Nephron (organoid): ENCODE data around the gene NUAK1.
"Not testable (repeated sequence)": the region's sequence is repeated elsewhere in the genome, so short reads cannot be mapped to it uniquely, and the experiment has no call there.

Experiments used
- H3K27ac Mint-ChIP-seq, 3 experiments: 2 replicates each; pipeline ENCODE4 v1.8.0; 2020; ENCODE audit warnings: mixed read lengths in 3 of 3, mild to moderate bottlenecking in 2 of 3, moderate library complexity in 1 of 3
- H3K27me3 Mint-ChIP-seq: 2 replicates; pipeline ENCODE4 v1.8.0; 2021; ENCODE audit warnings: low read depth, mild to moderate bottlenecking, moderate library complexity, mixed read lengths
- H3K36me3 Mint-ChIP-seq: 2 replicates; pipeline ENCODE4 v1.8.0; 2020; ENCODE audit warnings: low read depth, mixed read lengths
- H3K4me1 Mint-ChIP-seq: 2 replicates; pipeline ENCODE4 v1.8.0; 2020; ENCODE audit warnings: mixed read lengths
- H3K4me3 Mint-ChIP-seq, 3 experiments: 2 replicates each; pipeline ENCODE4 v1.8.0; 2020; ENCODE audit warnings: mild to moderate bottlenecking in 3 of 3, mixed read lengths in 3 of 3, moderate library complexity in 2 of 3
- H3K9me3 Mint-ChIP-seq: 2 replicates; pipeline ENCODE4 v1.8.0; 2020; ENCODE audit warnings: mixed read lengths
- CTCF ChIP-seq, 3 experiments: fragments of 200-600 bp; sonication (generic); IDR thresholded peaks; one replicate each; pipeline ENCODE4 v1.5.0; 2021; ENCODE audit warnings: antibody characterized with exemption in 3 of 3; ENCODE audit not compliant: unreplicated experiment in 3 of 3

Gene NUAK1

GRCh38 chr12:106145539-106146447 is 7.0 kb upstream of the NUAK1 start:
- H3K27me3 Mint-ChIP-seq = no peaks in the 10 kb centered on the region
- no peaks in the 10 kb centered on the region for H3K9me3 Mint-ChIP-seq
- peaks cover 56% of the 10 kb centered on the region for H3K4me1 Mint-ChIP-seq
- H3K27ac Mint-ChIP-seq = peak overlapping the region in 1 of 3 experiments; percentile 24
- peaks cover 3% of the 10 kb centered on the region for H3K36me3 Mint-ChIP-seq
- no peak overlapping the region for H3K4me3 Mint-ChIP-seq
- TF ChIP-seq CTCF (IDR thresholded peaks at IDR 0.05; ENCODE audit: unreplicated experiment in 3 of 3) = no peak

- Mint-ChIP-seq H3K27ac (no peak overlapping the region), H3K36me3 (peaks cover 3% of the 10 kb centered on the region), H3K27me3 (no peaks in the 10 kb centered on the region), H3K4me1 (peaks cover 66% of the 10 kb centered on the region), H3K4me3 (no peak overlapping the region), H3K9me3 (no peaks in the 10 kb centered on the region)
- no peak for TF ChIP-seq CTCF (IDR thresholded peaks at IDR 0.05; ENCODE audit: unreplicated experiment in 3 of 3)
Observed at GRCh38 chr12:106144847-106145246, 6.1 kb upstream of the NUAK1 start.

- Mint-ChIP-seq H3K4me3 (peak overlapping the region; percentile 20 to 92 (median 60)), H3K36me3 (peaks cover 3% of the 10 kb centered on the region), H3K9me3 (no peaks in the 10 kb centered on the region), H3K27ac (peak overlapping the region in 2 of 3 experiments; percentile 2 to 30), H3K27me3 (no peaks in the 10 kb centered on the region), H3K4me1 (peaks cover 62% of the 10 kb centered on the region)
- no peak for TF ChIP-seq CTCF (IDR thresholded peaks at IDR 0.05; ENCODE audit: unreplicated experiment in 3 of 3)
Observed at GRCh38 chr12:106142591-106143261, 4.0 kb upstream of the NUAK1 start.

GRCh38 chr12:106141920-106142319 is 3.2 kb upstream of the NUAK1 start:
- not testable (repeated sequence) for H3K36me3 Mint-ChIP-seq, H3K9me3 Mint-ChIP-seq, H3K27me3 Mint-ChIP-seq
- Mint-ChIP-seq H3K27ac (peak overlapping the region in 2 of 3 experiments; percentile 25 to 89), H3K4me1 (peaks cover 70% of the 10 kb centered on the region), H3K4me3 (peak overlapping the region; percentile 68 to 92 (median 79))

GRCh38 chr12:106141452-106141851 is 2.7 kb upstream of the NUAK1 start:
- Mint-ChIP-seq H3K36me3 (peaks cover 3% of the 10 kb centered on the region), H3K9me3 (no peaks in the 10 kb centered on the region), H3K27ac (peak overlapping the region; percentile 33 to 89 (median 71)), H3K4me1 (peaks cover 73% of the 10 kb centered on the region), H3K4me3 (peak overlapping the region; percentile 68 to 92 (median 79)), H3K27me3 (no peaks in the 10 kb centered on the region)
- no peak for TF ChIP-seq CTCF (IDR thresholded peaks at IDR 0.05; ENCODE audit: unreplicated experiment in 3 of 3)

GRCh38 chr12:106141003-106141402 is 2.2 kb upstream of the NUAK1 start:
- peaks cover 3% of the 10 kb centered on the region for H3K36me3 Mint-ChIP-seq

More at GRCh38 chr12:106141003-106141402, 2.2 kb upstream of the NUAK1 start:
- H3K4me1 Mint-ChIP-seq = peaks cover 76% of the 10 kb centered on the region
- peak overlapping the region; percentile 86 to 96 (median 95) for H3K27ac Mint-ChIP-seq
- TF ChIP-seq CTCF (IDR thresholded peaks at IDR 0.05; ENCODE audit: unreplicated experiment in 3 of 3) = no peak
- H3K27me3 Mint-ChIP-seq = no peaks in the 10 kb centered on the region
- no peaks in the 10 kb centered on the region for H3K9me3 Mint-ChIP-seq
- peak overlapping the region; percentile 85 to 92 (median 89) for H3K4me3 Mint-ChIP-seq
